ENCODE results near the gene NXPH4. TPM values are rescaled to one million over a fixed set of nuclear protein-coding genes. Genes with fewer than 3 reads are reported as not detected.

NXPH4 gene
- total and polyA plus RNA-seq, 4 experiments from 2014 or later: not detected

DNA sequence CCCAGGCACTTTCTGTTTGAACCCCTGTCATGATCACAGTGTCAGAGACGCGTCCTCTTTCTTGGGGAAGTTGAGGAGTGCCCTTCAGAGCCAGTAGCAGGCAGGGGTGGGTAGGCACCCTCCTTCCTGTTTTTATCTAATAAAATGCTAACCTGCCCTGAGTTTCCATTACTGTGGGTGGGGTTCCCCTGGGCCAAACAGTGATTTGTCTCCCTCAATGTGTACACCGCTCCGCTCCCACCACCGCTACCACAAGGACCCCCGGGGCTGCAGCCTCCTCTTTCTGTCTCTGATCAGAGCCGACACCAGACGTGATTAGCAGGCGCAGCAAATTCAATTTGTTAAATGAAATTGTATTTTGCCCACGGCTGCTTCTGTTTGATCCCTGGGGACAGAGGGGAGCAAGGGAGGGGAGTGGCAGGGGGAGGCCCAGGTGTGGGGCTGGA is 18.0 kb downstream of the NXPH4 start:
- intact Hi-C loops (cut with micrococcal nuclease): loop anchor here (10.0 kb wide), 2 partner anchors 480 to 600 kb away; partner anchors contain the start of genes BAZ2A and PRIM1
- H3K4me1 ChIP-seq (ENCODE audit: insufficient read depth, low read length): peaks cover 69% of the 10 kb centered on the region
- peaks cover 22% of the 10 kb centered on the region for H3K27me3 ChIP-seq (ENCODE audit: insufficient read depth, low read length)
- peaks cover 28% of the 10 kb centered on the region for H3K36me3 ChIP-seq (ENCODE audit: insufficient read depth, low read length)
- POLR2A ChIA-PET (ENCODE audit: partially characterized antibody): no interaction called here
- Mint-ChIP-seq H3K9me3 (no peaks in the 10 kb centered on the region), H3K27ac (peak overlapping the region in 3 of 7 donors; percentile 55 to 79 (median 60)), H3K27me3 (peaks cover 12 to 22% of the 10 kb centered on the region in 2 donors), H3K4me3 (peak overlapping the region in 2 of 8 donors; percentile 10 to 30), H3K4me1 (peaks cover 26 to 65% (median 45%) of the 10 kb centered on the region in 4 donors), H3K36me3 (peaks cover 29 to 43% of the 10 kb centered on the region in 2 donors)
- no peaks in the 10 kb centered on the region for H3K9me3 ChIP-seq (ENCODE audit: control insufficient read depth in 1 of 2, low read length in 2 of 2)
- CTCF ChIA-PET (ENCODE audit: partially characterized antibody): interaction anchor here (1.7 to 12.3 kb wide), 2 partner anchors 9 to 20 kb away, joined by 5 to 157 read pairs; partner anchors contain the start of gene NXPH4
- DNase-seq: no peak
- H3K27ac ChIP-seq (ENCODE audit: low read depth, low read length): no peak overlapping the region
- H3K4me3 ChIP-seq (ENCODE audit: low read length in 2 of 2): no peak overlapping the region

DNA sequence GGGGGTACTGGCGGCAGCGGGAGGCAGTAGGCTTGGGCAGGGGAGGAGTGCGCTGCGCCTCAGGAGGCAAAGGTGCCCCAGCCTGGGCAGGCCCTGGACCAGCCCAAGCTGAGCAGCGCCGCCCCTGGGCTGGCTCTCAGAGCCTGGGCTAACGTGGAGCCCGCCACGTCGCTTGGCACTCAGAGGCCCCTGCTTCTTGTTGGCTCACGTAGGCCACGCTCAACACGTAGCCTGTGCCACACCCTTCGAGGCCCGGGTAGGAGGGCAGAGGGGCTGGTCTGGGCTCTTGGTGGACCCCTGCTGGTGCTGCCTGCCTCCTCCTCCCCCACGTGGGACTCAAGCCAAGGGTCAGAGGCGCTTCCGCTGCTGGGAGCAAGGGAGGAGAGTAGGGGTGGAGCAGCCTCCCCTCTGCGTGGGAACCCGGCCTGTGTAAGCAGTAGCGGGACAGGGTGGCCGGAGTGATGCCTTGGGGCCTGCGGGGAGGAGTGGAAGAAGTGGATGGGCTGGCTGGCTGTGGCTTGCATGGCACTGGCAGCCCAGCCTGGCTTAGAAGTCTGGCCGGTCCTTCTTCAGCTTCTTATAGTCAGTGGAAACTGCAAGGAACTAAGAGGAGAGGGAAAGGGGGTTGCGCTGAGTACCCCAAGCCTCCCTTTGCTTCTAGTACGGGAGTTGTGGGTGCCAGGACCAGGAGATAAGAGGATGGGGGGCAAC is 18.6 kb downstream of the NXPH4 start:
- CTCF ChIA-PET (ENCODE audit: partially characterized antibody): no interaction called here
- no peak overlapping the region for H3K27ac ChIP-seq (ENCODE audit: low read depth, low read length)
- peaks cover 26 to 65% (median 45%) of the 10 kb centered on the region in 4 donors for H3K4me1 Mint-ChIP-seq

DNA sequence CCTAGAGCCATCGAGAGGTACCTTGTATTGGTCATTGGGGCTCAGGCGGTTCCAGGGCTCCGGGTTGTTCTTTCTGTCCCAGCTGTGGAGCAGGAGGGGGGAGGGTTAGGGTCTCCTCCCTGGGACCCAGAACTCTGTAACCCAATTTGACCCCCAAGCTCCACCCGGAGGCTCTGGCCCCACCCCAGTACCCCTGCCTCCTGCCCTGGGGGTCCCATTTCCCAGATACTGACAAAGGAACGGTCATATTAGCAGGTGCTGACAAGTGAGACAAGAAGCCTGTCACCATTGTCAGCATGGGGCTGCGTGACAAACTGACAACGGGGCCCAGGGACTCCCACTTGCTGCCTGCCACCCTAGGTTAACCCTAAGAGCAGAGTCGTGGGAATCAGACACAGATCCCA is 19.1 kb downstream of the NXPH4 start:
- Histone ChIP-seq H3K4me3 (ENCODE audit: low read length in 2 of 2) (no peak overlapping the region), H3K36me3 (ENCODE audit: insufficient read depth, low read length) (peaks cover 28% of the 10 kb centered on the region), H3K4me1 (ENCODE audit: insufficient read depth, low read length) (peaks cover 70% of the 10 kb centered on the region), H3K9me3 (ENCODE audit: control insufficient read depth in 1 of 2, low read length in 2 of 2) (no peaks in the 10 kb centered on the region), H3K27me3 (ENCODE audit: insufficient read depth, low read length) (peaks cover 22% of the 10 kb centered on the region), H3K27ac (ENCODE audit: low read depth, low read length) (no peak overlapping the region)
- H3K4me3 Mint-ChIP-seq: no peak overlapping the region
- intact Hi-C loops (cut with micrococcal nuclease): loop anchor here (10.0 kb wide), 2 partner anchors 481 to 601 kb away; partner anchors contain the start of genes BAZ2A and PRIM1
- peaks cover 18 to 29% of the 10 kb centered on the region in 2 donors for H3K27me3 Mint-ChIP-seq
- POLR2A ChIA-PET (ENCODE audit: partially characterized antibody): interaction anchor here (0.8 kb wide), 1 partner anchor 9 kb away, joined by 3 read pairs; no protein-coding TSS in a partner anchor
- CTCF ChIA-PET (ENCODE audit: partially characterized antibody): no interaction called here
- H3K27ac Mint-ChIP-seq: peak overlapping the region in 1 of 7 donors; percentile 27
- peaks cover 26 to 65% (median 45%) of the 10 kb centered on the region in 4 donors for H3K4me1 Mint-ChIP-seq
- H3K36me3 Mint-ChIP-seq: peaks cover 29 to 39% of the 10 kb centered on the region in 2 donors
- no peaks in the 10 kb centered on the region for H3K9me3 Mint-ChIP-seq
- DNase-seq: no peak

More for the DNA sequence above, 18.6 kb downstream of the NXPH4 start:
- Histone ChIP-seq H3K4me1 (ENCODE audit: insufficient read depth, low read length) (peaks cover 71% of the 10 kb centered on the region), H3K4me3 (ENCODE audit: low read length in 2 of 2) (no peak overlapping the region), H3K36me3 (ENCODE audit: insufficient read depth, low read length) (peaks cover 28% of the 10 kb centered on the region), H3K9me3 (ENCODE audit: control insufficient read depth in 1 of 2, low read length in 2 of 2) (no peaks in the 10 kb centered on the region), H3K27me3 (ENCODE audit: insufficient read depth, low read length) (peaks cover 22% of the 10 kb centered on the region)
- H3K9me3 Mint-ChIP-seq: no peaks in the 10 kb centered on the region
- DNase-seq: no peak
- peaks cover 29 to 38% of the 10 kb centered on the region in 2 donors for H3K36me3 Mint-ChIP-seq
- H3K27me3 Mint-ChIP-seq: peaks cover 13 to 24% of the 10 kb centered on the region in 2 donors
- intact Hi-C loops (cut with micrococcal nuclease): loop anchor here (10.0 kb wide), 2 partner anchors 480 to 600 kb away; partner anchors contain the start of genes BAZ2A and PRIM1
- H3K27ac Mint-ChIP-seq: peak overlapping the region in 1 of 7 donors; percentile 27
- POLR2A ChIA-PET (ENCODE audit: partially characterized antibody): interaction anchor here (0.8 kb wide), 1 partner anchor 9 kb away, joined by 3 read pairs; no protein-coding TSS in a partner anchor
- peak overlapping the region in 1 of 8 donors; percentile 54 for H3K4me3 Mint-ChIP-seq

DNA sequence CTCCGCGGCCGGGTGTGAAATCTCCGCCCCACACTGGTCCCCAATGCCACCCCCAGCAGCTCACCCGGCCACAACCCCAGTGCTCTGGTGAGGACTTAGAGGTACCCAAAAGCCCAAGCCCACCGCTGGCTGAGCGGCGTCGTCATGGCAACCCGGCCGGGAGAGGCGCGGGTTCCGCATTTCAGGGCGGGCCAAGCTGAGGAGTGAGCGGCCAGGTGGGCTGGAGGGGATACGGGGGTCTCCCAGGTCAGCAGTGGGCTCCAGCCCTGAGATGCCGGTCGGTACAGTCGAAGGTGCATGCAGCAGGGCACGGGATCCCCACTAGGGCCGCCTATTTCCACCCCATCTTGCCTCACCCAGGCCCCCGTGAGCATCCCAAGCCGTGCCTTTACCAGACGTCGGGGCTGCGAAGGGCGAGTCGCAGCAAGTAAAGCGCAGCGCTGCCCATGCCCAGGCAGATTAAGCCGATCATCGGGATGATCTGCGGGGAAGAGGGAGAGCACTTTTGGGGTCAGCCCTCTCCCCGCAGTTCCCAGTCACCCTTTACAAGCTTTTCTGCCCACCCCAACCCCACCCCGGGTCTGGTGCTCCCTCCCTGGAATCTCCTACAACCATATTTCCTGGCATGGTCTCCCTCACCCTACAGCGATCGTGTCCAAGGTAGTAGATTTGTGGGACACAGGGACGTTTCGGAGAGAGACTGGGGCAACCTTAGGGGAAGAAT is 19.8 kb downstream of the NXPH4 start:
- Mint-ChIP-seq H3K27ac (peak overlapping the region in 1 of 7 donors; percentile 85), H3K36me3 (peaks cover 29 to 39% of the 10 kb centered on the region in 2 donors), H3K9me3 (no peaks in the 10 kb centered on the region), H3K4me3 (peak overlapping the region in 4 of 8 donors; percentile 5 to 96 (median 35)), H3K4me1 (peaks cover 28 to 66% (median 44%) of the 10 kb centered on the region in 4 donors), H3K27me3 (peaks cover 20 to 35% of the 10 kb centered on the region in 2 donors)
- Histone ChIP-seq H3K36me3 (ENCODE audit: insufficient read depth, low read length) (peaks cover 28% of the 10 kb centered on the region), H3K9me3 (ENCODE audit: control insufficient read depth in 1 of 2, low read length in 2 of 2) (no peaks in the 10 kb centered on the region), H3K4me3 (ENCODE audit: low read length in 2 of 2) (no peak overlapping the region), H3K27me3 (ENCODE audit: insufficient read depth, low read length) (peaks cover 24% of the 10 kb centered on the region), H3K4me1 (ENCODE audit: insufficient read depth, low read length) (peaks cover 70% of the 10 kb centered on the region), H3K27ac (ENCODE audit: low read depth, low read length) (no peak overlapping the region)
- ChIA-PET CTCF (ENCODE audit: partially characterized antibody) (interaction anchor here (12.9 kb wide), 1 partner anchor 21 kb away, joined by 415 read pairs; the partner anchor contains the start of gene NXPH4), POLR2A (ENCODE audit: partially characterized antibody) (interaction anchor here (0.8 to 7.7 kb wide), 2 partner anchors 10 to 11 kb away, joined by 3 to 55 read pairs; no protein-coding TSS in a partner anchor)
- no peak for DNase-seq
- intact Hi-C loops (cut with micrococcal nuclease): loop anchor here (10.0 kb wide), 2 partner anchors 482 to 602 kb away; partner anchors contain the start of genes BAZ2A and PRIM1

DNA sequence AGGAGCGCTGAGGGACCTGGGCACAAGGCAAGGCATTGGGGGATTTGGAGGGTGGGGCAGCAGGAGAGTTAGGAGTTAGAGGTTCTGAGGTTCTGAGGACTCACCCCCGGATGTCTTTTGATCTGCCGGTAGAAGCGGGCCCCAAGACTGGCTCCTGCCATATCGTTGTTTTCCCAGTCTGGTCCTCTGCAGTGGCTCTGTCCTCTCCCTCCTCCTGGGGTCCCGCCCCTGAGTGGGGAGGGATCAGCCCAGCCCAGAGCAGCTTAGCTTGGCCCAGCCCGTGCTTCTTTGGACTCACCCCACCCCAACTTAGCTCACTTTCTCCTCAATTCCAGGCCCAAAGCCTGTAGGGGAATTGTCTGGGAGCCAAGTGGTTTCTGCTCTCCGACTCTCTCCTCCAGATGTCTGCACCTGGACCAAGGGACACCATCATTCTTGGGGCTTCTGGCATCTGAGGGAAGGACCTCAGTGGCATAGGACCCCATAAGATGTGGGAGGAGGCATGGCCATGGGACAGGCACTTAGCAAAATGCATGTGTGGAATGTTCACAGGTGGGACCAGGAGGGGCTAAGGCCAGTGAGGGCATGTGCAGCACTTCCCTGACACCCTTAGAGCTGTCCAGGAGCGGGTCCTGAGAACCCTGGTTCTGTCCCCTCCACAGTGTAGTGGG is 20.5 kb downstream of the NXPH4 start:
- peaks cover 72% of the 10 kb centered on the region for H3K4me1 ChIP-seq (ENCODE audit: insufficient read depth, low read length)
- H3K36me3 ChIP-seq (ENCODE audit: insufficient read depth, low read length): peaks cover 22% of the 10 kb centered on the region
- Mint-ChIP-seq H3K9me3 (no peaks in the 10 kb centered on the region), H3K4me1 (peaks cover 35 to 73% (median 50%) of the 10 kb centered on the region in 4 donors), H3K27me3 (peaks cover 24 to 41% of the 10 kb centered on the region in 2 donors), H3K4me3 (peak overlapping the region in 5 of 8 donors; percentile 74 to 96 (median 86)), H3K36me3 (peaks cover 25 to 34% of the 10 kb centered on the region in 2 donors), H3K27ac (peak overlapping the region in 1 of 7 donors; percentile 85)
- ChIA-PET POLR2A (ENCODE audit: partially characterized antibody) (interaction anchor here (7.7 kb wide), 1 partner anchor 12 kb away, joined by 55 read pairs; no protein-coding TSS in a partner anchor), CTCF (ENCODE audit: partially characterized antibody) (interaction anchor here (10.7 to 12.9 kb wide), 2 partner anchors 10 to 22 kb away, joined by 245 to 415 read pairs; partner anchors contain the start of genes NXPH4 and SHMT2)
- no peak for DNase-seq
- H3K4me3 ChIP-seq (ENCODE audit: low read length in 2 of 2): no peak overlapping the region
- no peaks in the 10 kb centered on the region for H3K9me3 ChIP-seq (ENCODE audit: control insufficient read depth in 1 of 2, low read length in 2 of 2)
- intact Hi-C loops (cut with micrococcal nuclease): loop anchor here (10.0 kb wide), 2 partner anchors 482 to 602 kb away; partner anchors contain the start of genes BAZ2A and PRIM1
- H3K27me3 ChIP-seq (ENCODE audit: insufficient read depth, low read length): peaks cover 31% of the 10 kb centered on the region
- H3K27ac ChIP-seq (ENCODE audit: low read depth, low read length): no peak overlapping the region

DNA sequence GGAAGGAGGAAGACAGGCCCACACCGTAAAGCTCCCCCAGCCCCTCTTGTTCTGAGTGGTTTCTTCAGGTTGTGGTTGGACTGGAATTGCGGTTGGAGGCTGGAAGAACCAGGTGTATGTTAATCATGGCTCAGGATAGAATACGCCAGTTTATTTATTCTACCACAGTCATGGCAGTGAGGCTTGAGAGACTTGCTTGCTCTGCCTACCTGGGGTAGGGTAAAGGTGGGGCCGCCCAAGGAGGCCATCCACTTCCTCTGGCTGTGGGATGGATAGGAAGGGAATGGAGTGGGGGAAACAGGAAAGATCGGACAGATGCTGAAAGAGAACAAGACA is 21.0 kb downstream of the NXPH4 start:
- no peak overlapping the region for H3K27ac ChIP-seq (ENCODE audit: low read depth, low read length)
- Mint-ChIP-seq H3K9me3 (no peaks in the 10 kb centered on the region), H3K4me1 (peaks cover 37 to 78% (median 54%) of the 10 kb centered on the region in 4 donors), H3K4me3 (peak overlapping the region; percentile 57 to 97 (median 82)), H3K36me3 (peaks cover 22 to 30% of the 10 kb centered on the region in 2 donors), H3K27ac (peak overlapping the region in 2 of 7 donors; percentile 39 to 85), H3K27me3 (peaks cover 26 to 44% of the 10 kb centered on the region in 2 donors)
- intact Hi-C loops (cut with micrococcal nuclease): loop anchor here (10.0 kb wide), 2 partner anchors 483 to 603 kb away; partner anchors contain the start of genes BAZ2A and PRIM1
- DNase-seq: no peak
- ChIA-PET POLR2A (ENCODE audit: partially characterized antibody) (interaction anchor here (6.0 to 7.7 kb wide), 2 partner anchors 7 to 12 kb away, joined by 55 to 63 read pairs; partner anchors contain the start of gene SHMT2), CTCF (ENCODE audit: partially characterized antibody) (interaction anchor here (10.7 to 12.9 kb wide), 2 partner anchors 11 to 23 kb away, joined by 245 to 415 read pairs; partner anchors contain the start of genes NXPH4 and SHMT2)
- H3K36me3 ChIP-seq (ENCODE audit: insufficient read depth, low read length): peaks cover 17% of the 10 kb centered on the region
- H3K27me3 ChIP-seq (ENCODE audit: insufficient read depth, low read length): peaks cover 36% of the 10 kb centered on the region
- H3K4me1 ChIP-seq (ENCODE audit: insufficient read depth, low read length): peaks cover 77% of the 10 kb centered on the region
- no peaks in the 10 kb centered on the region for H3K9me3 ChIP-seq (ENCODE audit: control insufficient read depth in 1 of 2, low read length in 2 of 2)
- no peak overlapping the region for H3K4me3 ChIP-seq (ENCODE audit: low read length in 2 of 2)
